Fibroblast of skin of back (primary cell): ENCODE results near the gene SP110. TPM values are rescaled to one million over a fixed set of nuclear protein-coding genes. Genes with fewer than 3 reads are reported as not detected.
A peak's percentile ranks its signal among the peaks of the same experiment; 100 is the strongest.
"Not testable (repeated sequence)": the region's sequence is repeated elsewhere in the genome, so short reads cannot be mapped to it uniquely, and the experiment has no call there.

Experiments
- DNase-seq: peaks from one replicate; pipeline ENCODE4 v3.0.0-alpha.2; 2013
- polyA plus RNA-seq, 2 experiments: library from polyadenylated mRNA; unstranded; fragments of 120-200 nt; gene quantifications; one replicate each; pipeline ENCODE4 v1.2.1, GENCODE V29; 2013; ENCODE audit not compliant: insufficient read length in 2 of 2

Gene SP110
- 7.2 TPM for polyA plus RNA-seq (2013, experiment 1 of 2; ENCODE audit: insufficient read length)
- polyA plus RNA-seq (2013, experiment 2 of 2; ENCODE audit: insufficient read length), result 8.0 TPM

DNA sequence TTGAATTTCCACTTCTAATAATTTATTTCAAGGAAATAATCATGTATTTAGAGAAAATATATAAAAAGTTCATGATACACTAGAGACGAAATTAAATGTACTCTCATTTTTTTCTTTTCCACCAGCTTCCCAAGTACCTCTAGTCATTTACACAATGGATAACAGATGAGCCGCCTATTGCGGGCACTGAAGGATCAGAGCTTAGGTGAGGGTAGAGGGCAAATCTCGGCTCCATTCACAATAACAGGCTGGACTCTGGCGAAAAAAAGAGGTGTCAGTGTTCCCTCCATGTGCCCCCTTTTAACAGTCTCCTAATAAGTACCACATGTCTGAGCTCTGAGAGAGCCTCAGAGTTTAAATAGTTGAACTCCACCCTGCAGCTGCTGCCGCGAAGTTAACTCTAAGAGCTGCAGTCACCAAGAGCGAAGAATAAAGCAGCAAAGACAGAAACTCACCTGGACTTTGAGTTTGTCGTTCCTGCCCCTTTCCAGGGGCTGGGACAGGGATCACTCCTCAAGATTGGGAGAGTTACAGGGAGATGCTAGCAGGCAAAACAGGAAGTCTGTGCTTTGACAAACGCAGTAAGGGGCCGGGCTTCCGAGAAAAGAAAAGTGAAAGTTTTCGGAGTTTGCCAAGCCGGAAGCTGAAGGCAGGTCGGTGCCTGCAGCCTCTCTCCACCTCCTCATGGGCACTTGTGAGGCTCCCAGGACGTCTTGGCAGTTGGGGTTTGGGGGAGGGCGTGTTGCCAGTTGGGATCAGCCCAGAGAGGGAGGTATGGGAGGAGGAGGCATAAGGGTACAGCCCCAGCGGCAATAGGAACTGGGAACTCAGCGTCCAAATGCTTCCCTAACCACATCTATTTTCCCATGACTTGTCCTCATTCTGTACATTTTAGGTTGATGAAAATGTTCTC lies at the start of gene SP110:
SP110 (minus strand) TSS at position 566 of the 913 bp plus-strand sequence. CDS start 3,057 bp downstream, outside the sequence.
- DNase-seq, result peak; percentile 84

DNA sequence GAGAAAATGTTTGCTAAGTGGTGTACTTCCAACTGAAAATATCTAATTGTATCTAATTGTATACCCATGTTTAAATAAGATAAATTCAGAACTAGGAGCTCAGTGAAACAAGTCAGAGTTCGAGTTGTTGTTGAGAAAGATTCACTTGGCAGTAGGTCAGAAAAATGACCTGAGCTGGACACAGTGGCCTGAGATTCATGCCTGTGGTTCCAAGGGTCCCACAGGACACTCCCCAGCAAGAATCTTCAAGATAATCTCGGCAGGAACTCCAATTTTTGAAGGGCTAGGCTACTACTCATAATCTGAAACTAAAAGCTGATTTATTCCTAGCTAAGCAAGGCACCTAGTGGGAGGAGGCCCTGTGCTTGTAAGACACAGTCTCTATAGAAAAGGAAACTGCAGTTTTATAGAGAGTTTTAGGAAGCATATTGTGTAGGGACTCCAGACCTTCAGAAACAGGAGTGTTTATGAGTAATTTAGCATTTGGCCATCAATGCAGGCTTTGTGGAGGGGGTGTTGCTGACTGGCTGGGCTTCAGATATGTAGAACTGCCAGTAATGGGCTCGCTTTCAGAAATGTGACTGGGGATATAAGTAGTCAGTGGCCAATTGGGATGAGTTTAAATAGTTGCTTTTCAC lies 48.9 kb upstream of the SP110 start:
- no peak for DNase-seq

DNA sequence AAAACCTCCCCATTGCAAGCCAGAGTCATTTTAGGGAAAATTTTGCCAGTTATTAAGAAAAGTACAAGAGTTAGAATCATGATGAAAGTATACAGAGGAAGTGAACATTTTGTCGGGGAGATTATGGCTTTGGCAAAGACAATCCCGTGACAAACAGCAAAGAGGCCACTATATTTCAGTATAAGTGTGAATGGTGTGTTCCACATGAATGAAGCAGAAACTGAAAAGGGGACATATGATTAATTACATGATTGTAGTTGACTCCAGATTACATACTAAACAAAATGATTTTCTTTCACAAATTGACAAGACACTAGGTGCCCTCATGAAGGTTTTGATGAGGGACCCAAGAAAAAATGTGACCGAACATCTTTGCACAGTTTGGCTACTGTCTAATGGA lies 47.8 kb upstream of the SP110 start:
- no peak for DNase-seq

DNA sequence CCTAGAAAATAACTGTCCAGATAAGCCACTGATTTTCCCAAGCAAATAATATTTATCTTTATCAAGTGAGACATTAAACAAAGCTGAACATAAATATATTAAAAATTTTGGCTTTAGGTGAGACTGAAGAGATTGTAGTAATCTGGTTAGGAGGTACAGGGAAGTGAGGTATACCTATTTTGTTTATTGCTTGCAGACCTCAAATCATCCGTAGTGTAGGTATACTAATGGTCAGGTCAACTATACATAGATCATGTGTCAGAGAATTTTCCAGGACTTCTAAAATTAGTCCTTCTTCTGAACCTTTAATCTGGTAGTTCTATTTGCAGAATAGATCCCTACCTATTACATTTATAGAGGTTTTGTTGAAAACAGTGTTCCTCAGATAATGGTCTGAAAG lies 47.3 kb upstream of the SP110 start:
- DNase-seq, result no peak

DNA sequence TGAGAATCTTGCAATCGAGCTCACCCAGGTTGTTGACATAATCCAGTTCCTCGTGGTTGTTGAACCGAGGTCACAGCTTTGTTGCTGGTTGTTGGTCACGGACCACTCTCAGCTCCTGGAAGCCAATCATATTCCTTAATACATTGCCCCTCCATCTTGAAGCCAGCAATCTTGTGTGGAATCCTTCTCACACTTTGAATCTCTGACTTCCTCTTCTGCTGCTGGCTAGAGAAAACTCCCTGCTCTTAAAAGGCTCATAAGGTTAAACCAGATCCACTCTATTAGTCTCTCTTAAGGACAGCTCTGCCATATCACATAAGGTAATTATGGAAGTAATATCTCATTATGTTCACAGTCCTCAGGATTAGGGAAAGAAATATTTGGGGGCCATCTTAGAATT lies 46.9 kb upstream of the SP110 start:
- no peak for DNase-seq

DNA sequence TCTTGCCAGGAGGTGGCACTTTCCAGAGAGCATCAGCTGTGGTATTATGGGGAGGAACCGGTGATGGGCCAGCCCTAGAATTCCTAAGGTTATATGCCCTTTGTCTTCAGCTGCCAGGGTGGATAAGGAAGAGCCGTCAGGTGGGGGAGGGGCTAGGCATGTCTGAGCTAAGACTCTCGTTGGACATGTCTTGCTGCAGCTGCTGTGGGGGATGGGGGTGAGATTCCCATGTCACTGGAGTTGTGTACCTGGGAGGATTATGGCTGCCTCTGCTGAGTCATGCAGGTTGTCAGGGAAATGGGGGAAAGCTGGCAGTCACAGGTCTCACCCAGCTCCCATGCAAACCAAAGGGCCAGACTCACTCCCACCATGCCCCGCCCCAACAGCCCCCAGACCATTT lies 45.2 kb upstream of the SP110 start:
- DNase-seq, result not testable (repeated sequence)

DNA sequence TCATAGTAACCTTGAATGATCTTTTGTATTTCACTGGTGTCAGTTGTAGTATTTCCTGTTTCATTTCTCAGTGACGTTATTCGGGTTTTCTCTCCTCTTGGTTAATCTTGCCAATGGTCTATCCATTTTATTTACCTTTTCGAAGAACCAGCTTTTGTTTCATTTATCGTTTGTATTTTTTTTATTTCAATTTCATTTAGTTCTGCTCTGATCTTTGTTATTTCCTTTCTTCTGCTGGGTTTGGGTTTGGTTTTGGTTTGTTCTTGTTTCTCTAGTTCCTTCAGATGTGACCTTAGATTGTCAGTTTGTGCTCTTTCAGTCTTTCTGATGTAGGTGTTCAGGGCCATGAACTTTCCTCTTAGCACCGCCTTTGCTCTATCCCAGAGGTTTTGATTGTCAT lies 42.5 kb upstream of the SP110 start:
- no peak for DNase-seq

DNA sequence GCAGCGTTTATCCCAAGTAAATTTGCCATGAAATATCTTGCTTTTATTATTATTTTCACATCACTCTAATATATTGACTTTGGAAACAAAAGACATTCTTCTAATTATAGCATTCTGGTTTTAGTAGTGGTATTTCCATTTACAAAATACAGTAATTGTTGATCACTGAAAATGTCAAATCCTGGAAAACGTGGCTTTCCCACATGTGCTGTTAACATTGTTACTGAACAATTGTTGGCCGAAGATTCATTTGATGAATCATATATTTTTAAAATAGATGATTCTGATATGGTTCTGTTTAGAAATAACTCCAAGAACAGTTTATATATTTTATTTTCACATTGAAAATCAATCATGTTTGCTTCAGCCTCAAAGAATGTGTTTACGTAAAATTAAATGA lies 38.7 kb upstream of the SP110 start:
- no peak for DNase-seq

DNA sequence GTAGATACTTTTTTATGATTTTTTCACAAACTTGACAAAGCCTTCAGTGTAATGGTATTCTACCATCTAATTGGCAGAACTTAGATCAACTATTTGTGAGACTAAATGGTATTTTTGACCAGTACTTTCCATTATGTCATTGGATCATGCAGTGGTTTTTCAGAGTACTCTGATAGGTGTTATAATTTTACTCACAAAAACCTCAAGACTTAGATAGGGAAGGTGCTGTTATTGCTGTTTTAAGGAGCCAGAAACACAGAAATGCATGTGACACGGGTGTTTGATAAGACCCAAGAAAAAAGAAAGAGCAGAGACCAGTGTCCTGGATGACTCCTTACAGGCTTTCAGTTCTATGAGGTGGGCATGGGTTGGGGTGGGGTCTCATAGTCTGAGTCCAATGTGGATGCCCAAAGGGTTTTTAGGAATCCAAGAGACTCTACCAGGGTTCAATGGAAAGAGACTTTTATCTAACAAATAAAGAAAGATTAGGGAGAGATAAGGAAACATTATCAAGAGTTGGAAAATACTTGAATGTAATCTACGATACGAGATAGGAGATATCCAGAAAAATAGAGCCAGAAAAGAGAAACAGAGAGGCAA lies 37.0 kb upstream of the SP110 start:
- no peak for DNase-seq

DNA sequence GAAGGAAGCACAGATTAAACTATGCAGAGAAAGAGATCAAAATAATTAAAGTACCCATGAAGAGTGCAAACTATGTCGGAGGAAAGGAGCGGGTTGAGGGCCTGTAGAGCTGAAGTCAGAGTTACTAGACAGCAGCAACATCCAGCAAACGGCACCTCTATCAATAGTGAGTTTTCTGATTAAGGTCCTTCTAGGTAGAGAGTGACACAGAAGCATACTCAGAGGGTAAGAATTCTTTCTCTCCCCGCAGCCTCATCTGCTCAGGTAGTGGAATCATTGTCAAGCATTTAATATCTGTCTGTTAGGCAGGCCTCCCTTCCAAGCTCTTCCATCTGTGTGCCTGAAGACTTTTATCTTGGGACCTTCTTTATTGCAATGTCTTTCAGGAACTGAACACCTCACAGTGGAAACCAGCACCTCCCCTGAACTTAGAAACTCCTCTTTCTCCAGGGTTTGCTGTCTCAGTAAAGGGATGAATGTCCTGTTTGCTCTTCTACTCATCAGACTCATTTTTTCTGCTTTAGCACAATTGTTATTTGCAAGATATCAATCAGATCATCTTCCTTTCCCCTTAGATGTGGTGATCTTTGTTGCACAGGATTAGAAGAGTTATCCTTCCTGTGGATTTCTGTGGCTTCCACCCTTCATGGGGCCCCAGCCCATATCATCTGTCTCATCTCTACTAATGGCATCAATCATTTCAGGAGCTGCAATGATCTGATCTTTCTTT lies 34.5 kb upstream of the SP110 start:
- DNase-seq, result no peak

DNA sequence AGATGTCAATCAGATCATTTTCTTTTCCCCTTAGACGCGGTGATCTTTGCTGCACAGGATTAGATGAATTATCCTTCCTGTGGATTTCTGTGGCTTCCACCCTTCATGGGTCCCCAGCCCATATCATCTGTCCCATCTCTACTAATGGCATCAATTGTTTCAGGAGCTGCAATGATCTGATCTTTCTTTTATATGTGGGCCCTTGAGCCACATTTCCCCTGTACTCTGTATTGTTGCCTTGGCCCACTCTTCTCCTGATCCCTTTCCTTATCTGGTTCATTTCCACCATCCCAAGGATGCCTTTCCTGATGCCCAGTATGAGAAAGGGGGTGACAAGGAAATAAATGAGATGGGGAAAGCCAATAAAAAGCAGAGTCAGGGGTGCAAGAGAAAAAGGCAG lies 30.4 kb upstream of the SP110 start:
- DNase-seq, result no peak

DNA sequence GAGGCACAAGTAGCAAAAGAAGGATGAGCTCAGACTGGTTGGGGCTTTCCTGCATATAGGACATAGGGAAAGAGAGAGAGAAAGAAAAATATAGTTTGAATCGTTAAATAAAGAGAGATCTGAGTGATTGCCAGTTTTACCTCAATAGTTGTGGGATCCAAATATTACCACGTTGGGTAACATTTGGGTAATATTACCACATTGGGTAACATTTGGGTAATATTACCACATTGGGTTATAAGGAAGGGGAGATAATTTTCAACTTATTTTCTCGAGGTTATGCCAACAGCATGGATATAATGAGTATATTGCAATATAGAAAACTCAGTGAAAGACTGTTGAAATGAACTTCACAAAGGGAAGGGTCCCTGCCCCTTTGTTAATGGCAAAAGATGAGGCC lies 26.4 kb upstream of the SP110 start:
- no peak for DNase-seq

DNA sequence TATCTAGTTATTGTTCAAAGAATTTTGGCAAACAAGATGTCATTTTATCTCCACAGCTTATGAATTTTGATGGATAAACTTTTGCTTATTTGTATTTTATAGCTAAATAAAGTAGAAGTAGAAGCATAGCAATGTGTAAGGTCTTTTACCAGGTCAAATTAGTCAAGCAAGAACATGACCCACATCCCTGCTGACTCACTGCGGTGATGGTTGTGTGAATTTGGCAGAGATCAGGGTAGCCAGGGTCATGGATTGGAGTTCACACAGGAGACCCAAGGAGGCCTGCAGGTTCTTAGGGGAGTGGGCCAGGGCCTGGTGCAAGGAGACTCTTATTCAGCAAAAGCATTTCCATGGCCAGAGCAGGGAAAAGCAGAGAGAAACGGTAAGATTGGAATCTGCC lies 24.4 kb upstream of the SP110 start:
- DNase-seq, result no peak

DNA sequence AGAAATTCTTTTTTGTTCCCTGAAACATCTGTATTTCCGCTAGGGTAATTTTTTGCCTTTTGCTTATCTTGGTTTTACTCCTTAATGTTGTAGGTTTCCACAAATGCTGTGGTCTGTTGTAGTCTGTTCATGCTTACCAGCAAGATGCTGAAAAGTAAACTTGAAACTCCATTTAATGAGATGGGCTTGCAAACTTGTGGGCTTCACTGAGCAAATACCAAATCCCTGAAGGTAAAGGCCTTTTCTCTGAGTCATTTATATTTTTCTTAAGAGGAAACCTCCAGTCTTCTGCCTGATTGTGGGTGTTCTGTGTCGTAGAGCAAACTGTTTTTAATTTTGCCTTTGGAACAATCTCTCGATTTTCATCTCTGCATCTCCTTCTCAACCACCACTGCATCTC lies 15.1 kb upstream of the SP110 start:
- DNase-seq, result peak; percentile 2

DNA sequence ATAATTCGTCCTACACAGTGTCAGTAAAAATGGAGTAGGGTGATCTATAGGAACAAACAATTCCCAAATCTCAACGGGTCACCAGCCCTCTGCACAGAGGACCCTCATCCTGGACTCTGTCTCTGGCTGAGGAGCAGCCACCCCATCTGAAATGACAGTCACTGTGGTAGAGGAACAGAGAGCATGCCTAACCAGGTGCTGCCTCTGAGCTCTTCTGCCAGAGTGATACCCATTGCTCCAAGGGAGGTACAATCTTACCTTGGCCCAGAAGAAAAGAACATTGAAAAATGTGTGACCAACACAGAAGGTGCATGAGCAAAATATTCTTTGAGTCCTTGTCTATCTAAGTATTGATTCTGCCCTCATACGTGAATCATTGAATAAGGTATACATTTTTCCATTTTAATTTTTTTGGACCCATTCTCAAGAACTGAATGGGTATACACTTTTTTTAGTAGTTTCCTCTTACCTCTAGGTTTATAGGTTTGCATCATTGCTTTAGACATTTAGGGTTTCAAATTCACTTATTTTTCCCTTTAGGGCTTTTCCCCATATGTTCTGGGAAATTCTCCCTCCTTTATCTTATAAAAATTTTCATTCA lies 14.4 kb upstream of the SP110 start:
- DNase-seq, result no peak

DNA sequence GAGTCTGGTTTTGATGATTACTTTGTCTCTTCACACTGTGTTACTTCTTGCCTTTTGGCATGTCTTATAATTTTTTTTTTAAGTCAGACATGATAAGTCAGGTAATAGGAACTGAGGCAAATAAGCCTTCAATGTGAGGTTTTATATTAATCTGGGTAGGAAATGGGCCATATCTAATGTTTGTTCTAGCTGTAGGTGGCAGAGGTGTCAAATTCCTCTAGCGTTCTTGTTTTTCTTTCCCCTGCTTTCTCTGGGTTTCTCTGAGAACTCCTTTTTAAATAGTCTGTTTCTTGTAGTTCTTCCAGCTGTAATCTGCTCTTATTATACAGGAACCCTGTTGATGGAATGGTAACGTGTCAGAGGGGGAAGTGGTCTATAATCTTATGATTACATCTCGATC lies 11.5 kb upstream of the SP110 start:
- DNase-seq, result no peak

DNA sequence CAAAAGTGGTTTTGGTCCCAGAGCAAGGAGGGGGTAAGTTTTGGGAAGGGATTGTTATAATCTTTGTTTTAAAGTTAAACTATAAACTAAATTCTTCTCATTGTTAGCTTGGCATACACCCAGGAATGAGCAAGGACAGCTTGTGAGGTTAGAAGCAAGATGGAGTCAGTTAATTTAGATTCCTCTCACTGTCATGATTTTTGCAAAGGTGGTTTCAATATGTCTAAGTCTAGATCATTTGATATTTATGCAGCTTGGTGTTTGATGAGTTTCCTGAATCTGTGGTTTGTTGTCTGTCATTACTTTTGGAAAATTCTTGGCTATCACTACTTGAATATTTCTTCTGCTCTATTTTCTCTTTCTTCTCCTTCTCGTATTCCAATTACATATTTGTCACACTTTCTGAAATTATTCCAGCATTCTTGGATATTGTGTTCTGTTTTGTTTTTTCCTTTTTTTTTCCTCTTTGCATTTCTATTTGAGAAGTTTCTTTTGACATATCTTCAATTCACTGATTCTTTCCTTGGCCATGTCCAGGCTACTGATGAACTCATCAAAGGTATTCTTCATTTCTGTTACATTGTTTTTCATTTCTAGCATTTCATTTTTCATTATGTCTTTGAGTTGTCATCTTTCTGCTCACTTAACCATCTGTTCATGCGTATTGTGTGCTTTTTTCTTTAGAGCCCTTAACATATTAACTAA lies 10.9 kb upstream of the SP110 start:
- no peak for DNase-seq

DNA sequence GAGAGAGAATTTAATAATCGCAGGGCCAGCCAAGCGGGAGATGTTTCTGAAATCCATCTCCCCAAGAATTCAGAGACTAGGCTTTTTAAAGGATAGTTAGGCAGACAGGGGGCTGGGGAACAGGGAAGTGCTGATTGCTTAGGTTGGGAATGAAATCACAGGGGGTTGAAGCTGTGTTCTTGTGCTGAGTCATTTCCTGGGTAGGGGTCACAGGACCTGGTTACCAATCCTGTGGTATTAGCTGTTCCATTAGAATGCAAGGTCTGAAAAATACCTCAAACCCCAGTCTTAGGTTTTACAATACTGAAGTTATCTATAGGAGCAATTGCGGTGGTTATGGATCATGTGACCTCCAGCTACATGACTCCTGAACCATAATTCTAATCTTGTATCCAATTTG lies 10.3 kb upstream of the SP110 start:
- peak; percentile 73 for DNase-seq

DNA sequence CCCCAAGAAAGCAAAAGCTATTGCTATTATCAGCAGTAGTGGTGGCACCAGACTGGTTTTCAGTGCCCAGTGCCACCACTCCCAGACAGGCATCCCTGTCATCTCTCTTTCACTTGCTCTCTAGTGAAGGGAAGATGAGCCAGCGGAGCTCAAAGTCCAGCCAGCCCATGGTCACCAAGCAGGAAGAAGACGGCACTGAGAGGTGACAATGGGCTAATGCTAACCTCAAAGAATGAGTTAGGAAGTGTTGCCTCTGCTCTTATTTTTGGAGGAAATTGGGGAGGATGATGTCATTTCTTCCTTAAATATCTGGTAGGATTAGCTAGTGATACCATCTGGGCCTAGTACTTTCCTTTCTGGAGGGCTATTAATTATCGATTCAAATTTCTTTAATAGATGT lies 7.4 kb upstream of the SP110 start:
- no peak for DNase-seq

DNA sequence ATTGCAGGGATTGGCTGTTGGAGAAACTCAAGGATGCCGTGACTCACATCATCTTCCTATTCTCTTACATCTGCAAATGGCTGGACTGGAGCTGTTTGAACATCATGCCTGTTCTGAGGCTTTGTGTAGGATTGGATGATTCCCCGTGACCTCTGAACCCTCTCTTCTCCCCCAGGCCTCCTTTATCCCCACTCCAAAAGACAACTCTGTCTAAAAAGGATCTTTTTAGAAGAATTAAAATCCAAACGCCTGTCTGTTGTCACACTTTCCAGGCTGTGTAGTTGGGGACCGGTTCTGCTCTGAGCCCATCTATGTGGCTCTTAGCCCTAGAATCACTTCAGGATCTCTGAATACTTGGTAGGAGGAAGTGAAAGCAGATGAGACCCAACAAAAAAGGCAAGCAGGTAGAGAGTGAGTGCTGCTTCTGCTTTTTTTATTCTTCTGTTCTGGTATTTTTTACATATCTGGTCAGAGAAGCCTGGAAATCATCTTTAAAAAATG lies 6.3 kb upstream of the SP110 start:
- no peak for DNase-seq

DNA sequence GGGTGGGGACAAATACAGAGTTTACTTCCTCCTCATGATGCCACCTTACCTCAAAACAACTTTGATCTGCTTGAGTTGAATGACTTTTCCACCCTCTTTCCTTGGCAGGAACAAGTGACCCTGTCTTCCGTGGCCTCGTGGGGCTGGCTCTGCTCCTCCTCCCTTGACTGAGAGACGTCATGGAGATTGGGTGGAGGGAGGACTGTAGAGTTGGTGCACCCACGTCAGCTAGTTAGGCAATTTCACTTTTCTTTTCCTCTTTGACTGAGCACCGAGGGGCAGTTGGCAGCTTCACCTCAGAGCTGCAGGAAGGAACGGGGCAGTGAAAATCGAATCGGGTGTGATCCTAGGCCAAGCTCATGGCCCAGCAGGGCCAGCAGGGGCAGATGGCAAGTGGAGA lies 5.7 kb upstream of the SP110 start, which contains the start of gene SP140:
SP140 (plus strand) TSS at position 251 of the 400 bp plus-strand sequence; CDS start at position 360, 109 bp downstream.
- DNase-seq, result no peak
